Fibroblast of skin of right quadriceps (primary cell): ENCODE data around the gene PFN3.
"Not testable (repeated sequence)": the region's sequence is repeated elsewhere in the genome, so short reads cannot be mapped to it uniquely, and the experiment has no call there.

Experiments used
- DNase-seq: peaks from one replicate; pipeline ENCODE4 v3.0.0-alpha.2; 2013

PFN3 gene

GRCh38 chr5:177393206-177393765 is 7.2 kb downstream of the PFN3 start:
- DNase-seq: no peak

DNA sequence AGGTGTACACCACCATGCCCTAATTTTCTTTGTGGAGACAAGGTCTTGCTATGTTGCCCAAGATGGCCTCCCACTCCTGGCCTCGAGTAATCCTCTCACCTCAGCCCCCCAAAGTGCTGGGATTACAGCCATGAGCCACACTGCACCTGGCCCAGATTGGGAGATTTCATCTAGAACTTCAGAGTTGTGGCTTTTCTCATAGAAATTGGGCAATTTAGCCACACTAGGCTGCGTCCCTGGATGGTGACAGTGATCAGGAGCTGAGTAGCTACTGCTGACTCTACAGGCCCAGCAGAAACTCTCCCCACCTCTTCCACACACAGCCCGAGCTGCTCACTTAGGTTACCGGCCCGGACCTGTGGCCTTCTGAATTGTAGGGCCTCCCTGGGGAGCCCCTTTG is 7.7 kb downstream of the PFN3 start:
- DNase-seq: no peak

GRCh38 chr5:177390363-177391300 is 9.8 kb downstream of the PFN3 start:
- peak; percentile 82 for DNase-seq

DNA sequence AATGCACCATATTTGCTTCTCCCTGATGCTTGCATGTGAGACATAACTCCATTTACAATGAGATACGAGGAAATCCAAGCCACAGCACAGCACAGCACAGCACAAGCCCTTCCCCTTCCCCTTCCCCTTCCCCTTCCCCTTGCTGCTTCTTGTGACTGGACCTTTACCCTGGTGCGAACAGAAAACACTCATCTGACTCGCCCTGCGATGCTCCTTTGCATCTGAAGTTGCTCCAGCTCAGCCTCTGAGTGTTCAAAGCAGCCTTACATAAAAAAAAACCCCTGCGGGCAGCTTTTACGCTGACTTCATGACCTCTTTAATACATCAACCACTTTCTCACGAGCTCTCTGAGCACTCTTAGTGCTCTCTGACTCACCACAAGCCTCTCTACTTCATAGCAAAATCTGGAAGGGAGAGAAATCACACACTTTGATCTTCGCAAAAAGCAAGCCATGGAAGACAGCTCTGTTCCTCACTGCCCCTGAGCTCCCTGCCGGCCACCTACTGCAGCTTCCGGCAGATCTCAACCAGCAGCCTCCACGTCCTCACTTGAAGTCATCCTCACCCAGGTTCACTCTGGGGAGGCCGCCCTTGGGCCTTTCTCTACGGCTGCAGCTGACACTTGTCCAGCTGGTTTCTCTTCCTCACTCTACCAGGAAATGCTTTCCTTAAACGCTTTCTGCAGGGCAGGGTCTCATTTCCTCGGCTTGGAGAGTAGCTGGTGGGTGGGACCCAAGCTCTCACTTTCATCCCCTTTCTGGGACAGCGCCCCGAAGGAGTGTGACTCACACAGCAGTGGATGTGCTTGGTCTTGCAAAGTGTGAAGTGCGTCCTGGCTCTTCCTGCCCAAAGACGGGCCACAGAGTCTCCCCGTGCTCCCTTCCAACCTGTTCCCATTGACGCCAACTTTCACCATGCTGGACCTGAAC is 11.0 kb downstream of the PFN3 start:
- peak; percentile 76 for DNase-seq

GRCh38 chr5:177388521-177389052 is 11.9 kb downstream of the PFN3 start:
- DNase-seq: no peak

GRCh38 chr5:177387405-177387804 is 13.1 kb downstream of the PFN3 start:
- no peak for DNase-seq

DNA sequence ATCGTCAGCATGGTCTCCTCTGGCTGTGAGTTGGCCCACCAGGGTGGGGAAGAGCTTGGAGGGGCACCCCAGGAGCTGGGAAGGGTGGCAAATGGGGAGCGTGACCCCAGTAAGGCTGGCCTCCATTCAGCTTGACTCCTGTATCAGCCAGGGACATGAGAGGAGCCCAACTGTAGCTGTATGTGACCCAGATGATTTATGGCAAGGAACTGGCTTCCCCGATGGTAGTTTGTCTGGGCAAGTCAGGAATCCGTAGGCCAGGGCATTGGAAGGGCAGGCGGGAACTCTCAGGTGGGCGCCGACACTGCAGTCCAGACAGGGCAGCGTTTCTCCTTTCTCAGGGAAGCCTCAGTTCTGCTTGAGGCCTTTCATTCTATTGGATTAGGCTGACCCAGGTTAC is 13.9 kb downstream of the PFN3 start:
- DNase-seq: no peak

DNA sequence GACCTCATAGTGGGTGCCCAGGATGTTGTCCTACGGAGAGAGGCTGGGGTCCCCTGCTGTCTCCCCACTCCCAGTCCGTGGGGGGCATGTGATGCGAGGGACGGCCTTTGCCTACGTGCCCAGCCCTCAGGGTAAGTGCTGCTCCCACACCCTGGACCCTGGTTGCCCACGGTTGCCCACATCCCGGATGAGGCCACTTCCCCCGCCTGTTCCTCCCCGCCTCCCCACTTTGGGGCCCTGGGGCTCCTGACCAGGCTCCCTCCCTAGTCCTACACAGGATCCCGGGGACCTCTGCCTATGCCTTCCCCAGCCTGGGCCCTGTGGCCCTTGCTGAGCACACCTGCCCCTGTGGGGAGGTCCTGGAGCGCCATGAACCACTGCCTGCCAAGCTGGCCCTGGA is 14.7 kb downstream of the PFN3 start:
- DNase-seq: no peak

DNA sequence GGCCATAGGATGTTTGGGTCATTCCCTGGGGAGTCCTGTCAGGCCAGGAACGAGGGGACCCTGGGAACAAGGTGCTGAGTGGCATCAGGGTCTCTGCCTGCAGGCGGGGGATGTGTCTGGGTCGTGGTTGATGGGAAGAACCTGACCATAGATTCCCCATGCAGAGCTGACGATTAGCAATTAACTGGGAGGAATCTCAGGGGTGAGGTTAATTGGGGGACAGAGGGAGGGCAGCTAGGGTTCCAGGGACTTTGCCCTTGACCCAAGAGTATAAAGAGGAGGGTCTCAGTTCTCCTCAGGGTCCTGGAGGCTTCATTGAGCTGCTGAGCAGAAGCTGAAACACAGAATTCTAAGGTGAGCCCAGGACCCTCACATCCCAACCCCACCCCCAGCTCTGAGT is 16.3 kb downstream of the PFN3 start, which contains the start of gene SLC34A1:
SLC34A1 (plus strand) TSS at position 301 of the 400 bp plus-strand sequence. CDS start 1,308 bp downstream, outside the sequence.
- no peak for DNase-seq

GRCh38 chr5:177383181-177383580 is 17.3 kb downstream of the PFN3 start:
- no peak for DNase-seq

DNA sequence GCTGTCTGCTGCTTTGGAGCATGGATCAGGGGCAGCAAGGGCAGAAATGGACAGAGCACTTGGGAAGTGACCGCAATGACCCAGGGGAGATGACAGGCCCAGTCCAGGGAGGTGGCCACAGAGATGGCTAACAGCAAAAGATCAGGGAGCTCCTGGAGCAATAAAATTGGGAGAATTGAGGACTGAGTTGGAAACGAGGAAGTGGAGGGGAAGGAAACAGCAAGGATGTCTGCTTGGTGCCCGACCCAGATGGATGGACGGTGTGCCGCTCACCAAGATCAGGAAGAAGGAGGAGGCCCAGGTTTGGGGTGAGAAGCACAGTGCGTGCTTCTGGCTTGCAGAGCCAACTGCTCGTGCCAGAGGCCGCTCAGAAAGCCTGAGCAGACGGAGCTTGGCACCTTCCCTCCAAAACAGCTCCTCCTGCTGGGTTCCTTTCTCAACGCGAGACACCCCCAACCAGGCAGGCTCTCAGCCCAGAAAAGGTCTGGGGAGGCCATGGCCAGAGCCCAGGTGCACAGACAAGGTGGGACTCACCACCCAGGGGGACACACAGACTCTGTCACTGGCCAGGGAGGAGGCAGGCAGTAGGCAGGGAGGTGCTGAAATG is 17.9 kb downstream of the PFN3 start:
- DNase-seq: peak; percentile 19

DNA sequence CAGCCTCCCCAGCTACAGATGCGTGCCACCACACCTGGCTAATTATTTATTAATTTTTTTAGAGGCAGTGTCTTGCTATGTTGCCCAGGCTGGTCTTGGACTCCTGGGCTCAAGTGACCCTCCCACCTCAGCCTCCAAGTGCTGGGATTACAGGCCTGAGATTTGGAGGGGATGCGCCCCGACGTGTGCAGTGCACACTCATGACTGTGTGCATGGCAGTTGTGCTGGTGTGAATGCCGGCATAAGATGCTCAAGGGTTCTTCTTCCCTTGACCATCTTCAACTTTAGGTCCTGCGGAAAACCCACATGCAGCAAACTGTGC is 19.7 kb downstream of the PFN3 start:
- no peak for DNase-seq

GRCh38 chr5:177378884-177379883 is 21.3 kb downstream of the PFN3 start:
- DNase-seq: peak; percentile 88

DNA sequence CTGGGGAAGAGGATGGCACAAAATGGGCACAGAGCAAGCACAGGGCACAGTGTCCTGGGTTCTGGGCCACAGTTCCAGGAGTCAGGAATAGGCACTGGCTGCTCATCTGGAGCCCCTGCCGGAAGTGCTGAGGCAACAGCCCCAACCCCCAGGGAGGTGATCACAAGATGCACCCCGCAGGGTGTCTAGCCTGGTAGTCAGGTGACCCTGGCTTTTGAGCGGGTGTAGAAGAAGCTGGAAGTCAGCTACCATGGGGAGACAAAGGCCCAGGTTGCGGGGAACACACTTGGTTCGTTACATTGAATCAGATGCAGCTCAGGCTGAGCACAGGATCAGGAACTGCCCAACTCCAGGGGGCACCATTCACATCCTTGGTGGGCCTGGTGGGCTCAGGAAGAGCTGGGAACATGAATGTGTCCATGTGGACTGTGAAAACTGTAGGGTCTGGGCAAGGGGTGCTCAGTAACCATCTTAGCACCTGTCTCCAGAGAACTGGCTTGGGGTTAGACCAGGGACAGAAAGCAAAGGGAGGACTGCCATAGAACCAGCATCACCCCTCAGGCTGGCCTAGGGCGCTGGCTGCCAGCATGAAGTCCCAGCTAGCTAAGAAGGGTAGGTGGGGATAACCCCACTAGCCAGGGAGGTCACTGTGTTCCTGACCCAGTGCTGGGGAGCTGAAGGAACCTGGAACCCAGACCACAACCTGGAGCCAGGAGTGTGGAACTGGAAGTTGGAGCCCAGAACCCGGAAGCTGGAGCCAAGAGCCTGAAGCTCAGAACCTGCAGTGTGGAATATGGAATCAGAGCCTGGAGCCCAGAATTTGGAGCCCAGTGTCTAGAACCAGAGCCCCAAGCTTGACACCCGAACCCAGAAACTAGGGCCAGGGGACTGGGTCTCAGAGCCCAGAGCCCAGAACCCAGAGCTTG is 22.3 kb downstream of the PFN3 start:
- no peak for DNase-seq

DNA sequence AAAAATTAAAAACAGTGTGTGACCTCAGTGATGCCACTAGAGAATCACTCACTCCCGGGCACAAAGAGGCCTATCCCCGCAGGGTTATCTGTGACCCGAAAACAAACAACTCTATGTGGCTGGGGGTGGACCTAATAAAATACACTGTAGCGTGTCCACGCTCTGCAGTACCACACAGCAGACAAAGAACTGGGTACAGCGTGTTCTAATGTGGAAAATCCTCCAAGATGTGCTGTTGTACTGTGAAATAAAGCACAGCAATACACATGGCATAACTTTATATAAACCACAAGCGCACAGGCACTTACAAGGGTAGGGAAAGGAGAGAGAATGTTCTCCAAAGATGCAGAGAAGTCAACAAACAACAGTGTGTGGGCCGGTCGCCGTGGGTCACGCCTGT is 24.4 kb downstream of the PFN3 start:
- DNase-seq: no peak

- not testable (repeated sequence) for DNase-seq
Measured at GRCh38 chr5:177375516-177375915, 24.9 kb downstream of the PFN3 start.

GRCh38 chr5:177374211-177374610 is 26.2 kb downstream of the PFN3 start:
- DNase-seq: no peak

DNA sequence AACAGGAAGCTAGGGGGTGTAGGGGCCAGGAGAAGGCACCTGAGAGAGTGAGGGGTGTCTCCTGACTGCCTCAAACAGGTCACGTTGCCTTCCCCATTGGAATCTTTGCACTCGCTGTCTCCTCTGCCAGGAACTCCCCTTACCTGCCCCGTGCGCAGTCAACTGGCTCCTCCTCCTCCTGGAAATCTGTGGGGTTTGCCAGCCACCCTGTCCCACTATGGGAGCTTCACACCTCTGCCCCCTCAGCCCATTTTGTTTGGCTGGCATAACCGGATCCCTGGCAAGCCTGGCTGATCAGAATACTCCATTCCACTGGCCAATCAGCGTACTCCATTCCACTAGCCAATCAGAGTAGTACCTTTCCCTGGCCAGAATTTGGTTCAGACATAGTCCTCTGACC is 26.7 kb downstream of the PFN3 start:
- no peak for DNase-seq

- no peak for DNase-seq
Measured at GRCh38 chr5:177372910-177373309, 27.6 kb downstream of the PFN3 start.
